AG10803 (cell line): Measurements from ENCODE around the gene POLR1A.

ENCODE experiments used
- DNase-seq: peaks from one replicate; pipeline ENCODE4 v3.0.0; 2010; ENCODE audit warnings: low read depth
- H3K4me3 ChIP-seq: 2 replicates; pipeline ENCODE4 v1.5.1; 2011; ENCODE audit warnings: mild to moderate bottlenecking, low read length, control low read depth
- TF ChIP-seq, protein P1 (sequence below): conservative IDR thresholded peaks from 2 replicates; pipeline ENCODE4 v1.5.1; 2011; ENCODE audit warnings: mild to moderate bottlenecking, low read length, control low read depth, inconsistent platforms

POLR1A gene

DNA sequence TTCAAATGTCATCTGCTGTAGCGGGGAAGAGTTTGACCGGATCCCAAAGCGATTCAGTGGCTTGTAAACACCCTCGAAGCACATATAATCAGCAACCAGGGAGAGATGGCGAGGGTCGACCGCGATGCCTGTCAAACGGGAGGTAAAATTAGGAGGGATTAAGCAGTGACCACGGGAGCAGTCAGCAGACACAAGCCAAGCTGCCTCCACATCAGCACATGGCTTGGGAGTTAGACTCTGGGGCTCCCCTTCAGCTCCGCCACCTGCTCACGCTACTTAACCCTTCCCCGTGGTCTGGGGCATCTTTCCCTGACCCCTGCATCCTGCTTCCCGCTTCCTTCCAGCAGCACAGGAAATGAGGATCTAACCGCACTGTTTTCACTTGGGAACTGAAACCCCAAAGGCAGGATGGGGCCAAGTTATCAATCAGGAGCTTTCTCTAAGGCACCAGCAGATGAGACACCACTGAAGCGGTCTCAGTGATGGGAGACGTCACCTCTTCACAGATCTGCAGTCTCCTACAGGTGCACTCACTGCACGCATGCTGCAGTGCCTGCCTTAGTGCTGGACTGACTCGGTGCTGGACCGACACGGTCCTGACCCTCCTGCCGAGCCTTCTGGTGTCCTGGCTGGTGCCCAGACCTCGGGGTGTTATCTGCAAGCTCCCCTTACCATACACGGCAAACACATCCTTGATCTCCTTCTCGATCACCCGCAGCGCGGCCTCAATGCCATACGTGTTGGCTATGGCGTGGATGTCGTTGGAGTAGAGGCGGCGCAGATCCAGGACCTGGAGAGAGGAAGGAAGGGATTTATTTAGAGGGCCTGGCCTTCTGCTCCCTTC, 77.5 kb downstream of the POLR1A start:
- TF ChIP-seq, protein P1, sequence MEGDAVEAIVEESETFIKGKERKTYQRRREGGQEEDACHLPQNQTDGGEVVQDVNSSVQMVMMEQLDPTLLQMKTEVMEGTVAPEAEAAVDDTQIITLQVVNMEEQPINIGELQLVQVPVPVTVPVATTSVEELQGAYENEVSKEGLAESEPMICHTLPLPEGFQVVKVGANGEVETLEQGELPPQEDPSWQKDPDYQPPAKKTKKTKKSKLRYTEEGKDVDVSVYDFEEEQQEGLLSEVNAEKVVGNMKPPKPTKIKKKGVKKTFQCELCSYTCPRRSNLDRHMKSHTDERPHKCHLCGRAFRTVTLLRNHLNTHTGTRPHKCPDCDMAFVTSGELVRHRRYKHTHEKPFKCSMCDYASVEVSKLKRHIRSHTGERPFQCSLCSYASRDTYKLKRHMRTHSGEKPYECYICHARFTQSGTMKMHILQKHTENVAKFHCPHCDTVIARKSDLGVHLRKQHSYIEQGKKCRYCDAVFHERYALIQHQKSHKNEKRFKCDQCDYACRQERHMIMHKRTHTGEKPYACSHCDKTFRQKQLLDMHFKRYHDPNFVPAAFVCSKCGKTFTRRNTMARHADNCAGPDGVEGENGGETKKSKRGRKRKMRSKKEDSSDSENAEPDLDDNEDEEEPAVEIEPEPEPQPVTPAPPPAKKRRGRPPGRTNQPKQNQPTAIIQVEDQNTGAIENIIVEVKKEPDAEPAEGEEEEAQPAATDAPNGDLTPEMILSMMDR: no peak
- no peak overlapping the region for H3K4me3 ChIP-seq
- no peak for DNase-seq

DNA sequence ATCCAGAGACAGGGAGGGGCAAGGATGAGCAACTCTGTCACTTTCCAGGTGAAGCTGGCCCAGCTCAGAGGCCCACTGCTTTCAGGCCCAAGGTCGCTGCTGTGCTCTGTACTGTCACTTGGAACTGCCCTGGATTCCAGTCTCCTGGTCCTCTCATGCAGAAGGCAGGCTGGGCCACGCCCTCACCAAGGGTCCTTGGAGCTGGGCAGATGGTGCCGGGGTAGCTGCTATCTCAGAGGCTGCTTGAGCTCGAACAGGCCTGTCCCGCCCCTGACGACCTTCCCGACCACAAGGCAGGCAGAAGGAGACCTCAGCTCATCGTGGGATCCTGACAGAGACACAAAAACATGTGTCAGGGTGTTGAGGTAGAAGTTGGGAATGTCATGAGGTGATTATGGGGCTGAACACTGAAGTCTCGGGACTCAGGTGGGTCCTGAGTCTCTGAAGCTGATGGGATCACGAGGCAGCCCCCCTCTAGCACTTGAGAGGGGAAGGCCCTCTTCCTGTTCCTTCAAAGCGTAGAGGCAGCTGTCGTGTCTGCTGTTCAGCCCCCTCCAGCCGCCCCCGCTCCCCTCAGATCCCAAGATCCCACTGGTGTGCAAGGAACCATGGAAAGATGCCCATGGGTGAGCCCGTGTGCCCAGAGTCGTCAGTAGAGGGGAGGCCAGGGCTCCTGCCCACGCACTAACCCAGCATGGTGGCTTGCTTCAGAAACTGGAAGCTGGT, 78.3 kb downstream of the POLR1A start:
- no peak for DNase-seq

DNA sequence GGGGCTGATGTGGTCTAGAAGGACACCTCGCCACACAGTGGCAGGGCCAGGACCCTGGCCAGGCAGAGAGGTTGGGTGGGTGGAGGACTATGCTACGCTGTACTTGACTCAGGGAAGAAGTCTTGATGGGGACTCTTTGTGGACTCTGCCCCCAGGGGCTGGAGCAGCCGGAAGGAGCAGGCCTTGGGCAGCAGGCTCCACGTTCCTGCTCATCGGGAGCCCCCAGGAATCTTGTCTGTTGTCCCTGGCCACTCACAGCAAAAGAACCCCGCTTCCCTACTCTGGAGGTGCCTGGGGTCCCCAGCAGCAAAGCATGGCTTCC, 79.0 kb downstream of the POLR1A start:
- no peak for DNase-seq
- H3K4me3 ChIP-seq: no peak overlapping the region

More for the DNA sequence above, 78.3 kb downstream of the POLR1A start:
- TF ChIP-seq, protein P1: no peak
- H3K4me3 ChIP-seq: no peak overlapping the region

DNA sequence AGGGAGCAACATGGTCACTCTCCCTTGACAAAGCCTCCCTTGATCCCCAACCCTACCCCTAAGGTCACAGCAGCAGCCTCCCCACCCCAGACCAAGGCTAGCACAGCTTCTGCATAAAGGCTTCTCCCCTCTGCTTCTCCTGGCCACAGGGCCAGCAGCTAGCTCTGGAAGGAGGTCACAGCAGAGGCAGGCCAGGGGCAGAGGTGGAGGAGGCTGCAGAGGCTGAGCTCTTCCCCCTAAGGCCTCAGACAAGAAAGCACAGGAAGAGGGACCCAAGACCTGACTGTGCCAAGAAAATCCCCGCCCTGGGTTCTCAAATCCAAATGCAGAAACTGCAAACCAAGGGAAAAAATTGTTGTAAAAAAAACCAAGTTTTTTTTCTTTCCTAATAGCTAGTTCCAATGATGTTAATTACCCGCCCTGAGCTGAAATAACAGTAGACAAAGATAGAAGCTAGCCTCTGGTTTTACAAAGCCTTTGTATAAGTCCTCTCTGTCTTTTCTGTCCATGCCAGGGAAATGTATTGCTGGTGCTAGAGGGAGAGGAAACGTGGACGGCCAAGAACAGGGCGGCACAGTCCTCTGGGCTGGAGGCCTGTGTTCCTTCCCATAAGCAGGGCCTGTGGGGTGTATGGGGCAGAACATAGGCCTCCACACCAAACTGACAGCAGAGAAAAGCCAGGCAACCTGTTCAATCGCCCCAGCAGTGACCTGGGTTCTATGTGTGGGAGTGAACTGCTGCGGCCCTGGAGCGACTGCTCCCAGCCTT, 79.5 kb downstream of the POLR1A start:
- TF ChIP-seq, protein P1: no peak
- H3K4me3 ChIP-seq: no peak overlapping the region
- DNase-seq: no peak

More for the DNA sequence above, 79.0 kb downstream of the POLR1A start:
- TF ChIP-seq, protein P1: no peak

DNA sequence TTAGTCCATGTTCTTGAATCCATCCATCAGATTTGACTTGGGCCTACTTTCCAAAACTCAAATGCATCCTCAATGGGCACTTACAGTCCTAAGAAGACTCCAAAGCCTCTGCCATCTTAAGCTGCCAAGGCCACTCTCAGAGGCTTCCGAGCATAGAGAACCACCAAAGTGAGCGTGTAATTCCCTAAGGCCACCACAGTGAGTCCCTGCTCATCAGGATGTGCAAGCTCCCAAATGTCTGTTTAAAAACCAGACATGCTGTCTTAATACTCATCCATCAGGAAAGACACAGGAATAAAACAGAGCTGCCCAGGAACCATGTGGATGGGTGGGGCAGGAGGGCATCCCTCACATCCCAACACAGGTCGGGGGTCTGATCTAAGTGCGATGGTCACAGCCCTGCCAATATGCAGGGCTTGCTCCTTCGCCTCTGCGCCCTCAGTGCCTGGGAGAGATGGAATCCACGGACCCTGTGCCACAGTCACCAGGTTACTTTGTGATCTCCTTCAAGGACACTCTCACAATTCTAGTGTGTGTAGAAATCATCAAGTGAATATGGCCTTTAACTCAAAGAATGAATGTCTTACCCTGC, 80.4 kb downstream of the POLR1A start:
- no peak overlapping the region for H3K4me3 ChIP-seq
- TF ChIP-seq, protein P1: peak; percentile 37
- DNase-seq: peak; percentile 17

- no peak overlapping the region for H3K4me3 ChIP-seq
- DNase-seq: no peak
- TF ChIP-seq, protein P1: no peak
These were observed 82.3 kb downstream of the POLR1A start for GRCh38 chr2:86023366-86023712.
